Limb (tissue), 2 donors: Measurements from ENCODE around the gene TCEAL5.
"Not testable (repeated sequence)": the region's sequence is repeated elsewhere in the genome, so short reads cannot be mapped to it uniquely, and the experiment has no call there.

Source experiments
- DNase-seq, 2 donors: peaks; one replicate each; pipeline ENCODE4 v3.0.0-alpha.2; 2016; ENCODE audit errors: extremely low spot score in 2 of 2

TCEAL5 gene

DNA sequence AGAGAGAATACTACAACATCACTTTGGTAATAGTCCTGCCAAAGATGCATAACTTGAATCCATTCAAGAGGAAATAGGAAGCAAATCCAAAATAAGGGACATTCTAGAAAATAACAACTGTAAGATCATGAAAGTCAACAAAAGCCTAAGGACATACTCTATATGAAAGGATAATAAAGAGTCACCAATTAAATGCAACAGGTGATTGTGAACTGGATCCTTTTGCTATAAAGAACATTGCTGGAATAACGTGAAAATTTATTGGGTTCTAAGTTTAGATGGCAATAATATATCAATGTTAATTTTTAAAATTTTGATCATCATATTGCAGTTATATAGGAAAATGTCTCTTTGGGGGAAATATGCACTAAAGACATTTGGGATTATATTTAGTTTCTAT is 41.7 kb downstream of the TCEAL5 start:
- DNase-seq = no peak

GRCh38 chrX:103233263-103233662 is 43.3 kb downstream of the TCEAL5 start:
- no peak for DNase-seq

GRCh38 chrX:103225918-103226317 is 50.6 kb downstream of the TCEAL5 start:
- DNase-seq = not testable (repeated sequence)
